Measurements from ENCODE around the gene PCDHB15. TPM values are rescaled to one million over a fixed set of nuclear protein-coding genes. Genes with fewer than 3 reads are reported as not detected.

The PCDHB15 gene
- total RNA-seq, 4 donors from 2014 or later = 5.0 to 17.8 (median 12.1) TPM

DNA sequence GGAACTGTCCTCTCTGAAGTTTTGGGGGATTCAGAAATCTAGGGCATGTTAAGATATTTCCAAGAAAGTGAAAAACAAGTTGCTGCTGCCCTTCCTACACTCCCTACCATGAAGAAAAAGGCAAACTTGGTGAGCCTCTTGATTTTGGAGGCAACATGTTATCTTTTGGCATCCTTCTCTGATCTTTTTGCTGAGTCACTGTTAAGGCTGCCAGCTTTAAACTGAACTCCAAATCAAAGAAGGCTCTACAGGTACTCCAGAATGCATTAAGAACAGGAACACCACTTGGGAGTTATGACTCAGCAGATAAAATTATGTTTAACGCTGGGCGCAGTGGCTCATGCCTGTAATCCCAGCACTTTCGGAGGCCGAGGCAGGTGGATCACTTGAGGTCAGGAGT is 24.0 kb downstream of the PCDHB15 start:
- intact Hi-C loops (cut with DNase I; ENCODE audit: low total_unique reads) = no loop called here
- Histone ChIP-seq H3K4me1 (no peaks in the 10 kb centered on the region), H3K9me3 (peaks cover 0 to 97% of the 10 kb centered on the region in 2 donors), H3K4me3 (no peak overlapping the region), H3K36me3 (no peaks in the 10 kb centered on the region), H3K27me3 (no peaks in the 10 kb centered on the region), H3K27ac (no peak overlapping the region)
- TF ChIP-seq, protein P1, sequence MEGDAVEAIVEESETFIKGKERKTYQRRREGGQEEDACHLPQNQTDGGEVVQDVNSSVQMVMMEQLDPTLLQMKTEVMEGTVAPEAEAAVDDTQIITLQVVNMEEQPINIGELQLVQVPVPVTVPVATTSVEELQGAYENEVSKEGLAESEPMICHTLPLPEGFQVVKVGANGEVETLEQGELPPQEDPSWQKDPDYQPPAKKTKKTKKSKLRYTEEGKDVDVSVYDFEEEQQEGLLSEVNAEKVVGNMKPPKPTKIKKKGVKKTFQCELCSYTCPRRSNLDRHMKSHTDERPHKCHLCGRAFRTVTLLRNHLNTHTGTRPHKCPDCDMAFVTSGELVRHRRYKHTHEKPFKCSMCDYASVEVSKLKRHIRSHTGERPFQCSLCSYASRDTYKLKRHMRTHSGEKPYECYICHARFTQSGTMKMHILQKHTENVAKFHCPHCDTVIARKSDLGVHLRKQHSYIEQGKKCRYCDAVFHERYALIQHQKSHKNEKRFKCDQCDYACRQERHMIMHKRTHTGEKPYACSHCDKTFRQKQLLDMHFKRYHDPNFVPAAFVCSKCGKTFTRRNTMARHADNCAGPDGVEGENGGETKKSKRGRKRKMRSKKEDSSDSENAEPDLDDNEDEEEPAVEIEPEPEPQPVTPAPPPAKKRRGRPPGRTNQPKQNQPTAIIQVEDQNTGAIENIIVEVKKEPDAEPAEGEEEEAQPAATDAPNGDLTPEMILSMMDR (IDR thresholded peaks at IDR 0.05) = no peak
- no peak for TF ChIP-seq POLR2A (IDR thresholded peaks at IDR 0.05)
- no peak for DNase-seq

DNA sequence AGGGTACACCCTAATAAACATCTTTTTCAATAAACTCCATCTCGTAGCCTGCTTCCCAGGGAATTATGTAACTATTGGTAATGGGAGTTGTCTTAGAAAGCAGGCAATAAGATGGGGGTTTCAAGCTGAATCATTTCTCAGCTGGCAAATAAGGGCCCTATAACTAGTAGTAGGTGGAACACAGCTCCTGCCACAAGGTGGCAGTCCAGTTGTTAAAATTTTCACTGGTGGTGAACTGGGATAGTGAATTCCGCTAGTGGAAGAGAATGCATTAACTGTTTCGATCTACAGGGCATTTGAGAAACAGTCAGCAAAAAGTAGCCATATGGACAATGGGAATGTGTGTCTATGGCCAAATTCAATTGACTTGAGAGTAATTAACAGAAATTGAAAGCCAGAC is 27.7 kb downstream of the PCDHB15 start:
- DNase-seq = no peak
- Histone ChIP-seq H3K27ac (no peak overlapping the region), H3K4me3 (no peak overlapping the region), H3K4me1 (no peaks in the 10 kb centered on the region), H3K27me3 (no peaks in the 10 kb centered on the region), H3K36me3 (no peaks in the 10 kb centered on the region), H3K9me3 (peaks cover 0 to 73% of the 10 kb centered on the region in 2 donors)
- TF ChIP-seq, protein P1 (IDR thresholded peaks at IDR 0.05) = no peak
- TF ChIP-seq POLR2A (IDR thresholded peaks at IDR 0.05) = no peak
- intact Hi-C loops (cut with DNase I; ENCODE audit: low total_unique reads) = no loop called here

DNA sequence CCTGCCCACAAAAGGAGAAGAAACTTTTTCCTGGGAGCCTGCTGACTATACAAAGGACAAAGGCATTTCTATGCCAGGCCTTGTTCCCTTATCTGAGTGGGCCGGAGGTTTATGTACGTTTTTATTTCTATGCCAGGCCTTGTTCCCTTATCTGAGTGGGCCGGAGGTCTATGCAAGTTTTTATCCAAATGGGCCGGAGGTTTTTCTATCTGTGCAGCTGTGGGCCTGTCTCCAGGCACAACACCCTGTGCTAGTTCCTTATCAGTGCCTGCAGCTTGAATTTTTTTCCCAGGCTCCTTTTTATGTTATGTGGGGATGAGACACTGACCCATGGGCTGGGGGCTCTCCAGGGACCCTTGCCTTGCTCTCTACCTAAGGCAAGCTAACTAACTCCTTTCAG is 53.2 kb downstream of the PCDHB15 start:
- no peak for DNase-seq
- no peaks in the 10 kb centered on the region for H3K4me1 ChIP-seq
- no peak overlapping the region for H3K27ac ChIP-seq
- H3K9me3 ChIP-seq = peaks cover 0 to 58% of the 10 kb centered on the region in 2 donors
- H3K4me3 ChIP-seq = no peak overlapping the region
- intact Hi-C loops (cut with DNase I; ENCODE audit: low total_unique reads) = no loop called here
- no peaks in the 10 kb centered on the region for H3K27me3 ChIP-seq
- no peaks in the 10 kb centered on the region for H3K36me3 ChIP-seq
- TF ChIP-seq, protein P1 (IDR thresholded peaks at IDR 0.05) = no peak
- no peak for TF ChIP-seq POLR2A (IDR thresholded peaks at IDR 0.05)

Other genes with a start within 250 kb of the PCDHB15 start
- under 1 TPM in 1 of 4 donors, not detected in 3; 0.28 TPM for gene PCDHB1, start 194.0 kb upstream of the PCDHB15 start, total RNA-seq
- gene PCDHB2, start 150.8 kb upstream of the PCDHB15 start, total RNA-seq = 1 to 10 TPM in 3 of 4 donors, not detected in 1; 2.3 to 8.4 (median 4.9) TPM
- gene PCDHB3, start 144.9 kb upstream of the PCDHB15 start, total RNA-seq = 1 to 10 TPM; 1.0 to 6.9 (median 2.8) TPM
- 10 to 100 TPM in 1 of 4 donors, 1 to 10 TPM in 2, under 1 TPM in 1; 0.59 to 10.5 (median 6.0) TPM for gene PCDHB4, start 123.6 kb upstream of the PCDHB15 start, total RNA-seq
- 10 to 100 TPM in 3 of 4 donors, 1 to 10 TPM in 1; 1.2 to 16.4 (median 12.6) TPM for gene PCDHB5, start 110.2 kb upstream of the PCDHB15 start, total RNA-seq
- gene PCDHB6, start 95.3 kb upstream of the PCDHB15 start, total RNA-seq = 1 to 10 TPM in 3 of 4 donors, under 1 TPM in 1; 0.51 to 4.2 (median 1.7) TPM
- gene PCDHB7, start 72.8 kb upstream of the PCDHB15 start, total RNA-seq = 1 to 10 TPM in 3 of 4 donors, under 1 TPM in 1; 0.51 to 8.0 (median 5.7) TPM
- gene PCDHB8, start 67.6 kb upstream of the PCDHB15 start, total RNA-seq = 1 to 10 TPM in 2 of 4 donors, under 1 TPM in 2; under 0.01 to 5.4 (median 2.1) TPM
- gene PCDHB16, start 63.0 kb upstream of the PCDHB15 start, total RNA-seq = 10 to 100 TPM in 1 of 4 donors, 1 to 10 TPM in 3; 3.8 to 10.2 (median 5.0) TPM
- 1 to 10 TPM; 1.8 to 5.5 (median 4.8) TPM for gene PCDHB9, start 58.2 kb upstream of the PCDHB15 start, total RNA-seq
- 1 to 10 TPM; 2.6 to 8.3 (median 4.7) TPM for gene PCDHB10, start 53.0 kb upstream of the PCDHB15 start, total RNA-seq
- gene PCDHB11, start 45.8 kb upstream of the PCDHB15 start, total RNA-seq = 1 to 10 TPM; 2.4 to 9.8 (median 6.9) TPM
- gene PCDHB12, start 36.7 kb upstream of the PCDHB15 start, total RNA-seq = 10 to 100 TPM in 1 of 4 donors, 1 to 10 TPM in 2, under 1 TPM in 1; 0.88 to 20.5 (median 9.1) TPM
- gene PCDHB13, start 31.5 kb upstream of the PCDHB15 start, total RNA-seq = 10 to 100 TPM in 1 of 4 donors, 1 to 10 TPM in 3; 6.2 to 26.1 (median 8.5) TPM
- gene PCDHB14, start 22.1 kb upstream of the PCDHB15 start, total RNA-seq = 10 to 100 TPM in 2 of 4 donors, 1 to 10 TPM in 2; 3.6 to 14.7 (median 9.3) TPM
- gene SLC25A2, start 58.7 kb downstream of the PCDHB15 start, total RNA-seq = 1 to 10 TPM in 2 of 4 donors, under 1 TPM in 1, not detected in 1; 0.28 to 2.4 (median 2.3) TPM
- gene TAF7, start 75.4 kb downstream of the PCDHB15 start, total RNA-seq = 100 to 1,000 TPM in 2 of 4 donors, 10 to 100 TPM in 2; 76.1 to 121 (median 98.0) TPM
- gene PCDHGA1, start 85.1 kb downstream of the PCDHB15 start, total RNA-seq = 1 to 10 TPM in 2 of 4 donors, under 1 TPM in 2; under 0.01 to 3.3 (median 1.5) TPM
- 10 to 100 TPM in 2 of 4 donors, 1 to 10 TPM in 2; 3.2 to 11.6 (median 9.3) TPM for gene PCDHGA2, start 93.4 kb downstream of the PCDHB15 start, total RNA-seq
- 1 to 10 TPM in 3 of 4 donors, under 1 TPM in 1; 0.51 to 8.2 (median 5.6) TPM for gene PCDHGA3, start 98.4 kb downstream of the PCDHB15 start, total RNA-seq
- 1 to 10 TPM in 3 of 4 donors, not detected in 1; 4.4 to 7.4 (median 6.9) TPM for gene PCDHGB1, start 104.7 kb downstream of the PCDHB15 start, total RNA-seq
- 10 to 100 TPM in 1 of 4 donors, 1 to 10 TPM in 2, under 1 TPM in 1; 0.59 to 16.1 (median 8.7) TPM for gene PCDHGA4, start 109.6 kb downstream of the PCDHB15 start, total RNA-seq
- gene PCDHGB2, start 114.6 kb downstream of the PCDHB15 start, total RNA-seq = 10 to 100 TPM in 2 of 4 donors, 1 to 10 TPM in 1, under 1 TPM in 1; 0.59 to 17.9 (median 8.7) TPM
- 10 to 100 TPM in 3 of 4 donors, 1 to 10 TPM in 1; 1.8 to 11.5 (median 11.2) TPM for gene PCDHGA5, start 118.8 kb downstream of the PCDHB15 start, total RNA-seq
- 10 to 100 TPM in 2 of 4 donors, 1 to 10 TPM in 1, under 1 TPM in 1; 0.59 to 14.1 (median 8.1) TPM for gene PCDHGB3, start 124.8 kb downstream of the PCDHB15 start, total RNA-seq
- gene PCDHGA6, start 128.5 kb downstream of the PCDHB15 start, total RNA-seq = 10 to 100 TPM in 3 of 4 donors, 1 to 10 TPM in 1; 4.4 to 16.6 (median 14.3) TPM
- gene PCDHGA7, start 137.3 kb downstream of the PCDHB15 start, total RNA-seq = 10 to 100 TPM in 3 of 4 donors, 1 to 10 TPM in 1; 10.0 to 14.1 (median 11.8) TPM
- gene PCDHGB4, start 142.3 kb downstream of the PCDHB15 start, total RNA-seq = 10 to 100 TPM in 3 of 4 donors, 1 to 10 TPM in 1; 8.2 to 17.1 (median 14.9) TPM
- gene PCDHGA8, start 147.2 kb downstream of the PCDHB15 start, total RNA-seq = 1 to 10 TPM in 3 of 4 donors, under 1 TPM in 1; 0.59 to 9.0 (median 5.1) TPM
- 10 to 100 TPM in 3 of 4 donors, 1 to 10 TPM in 1; 10.0 to 33.6 (median 20.6) TPM for gene PCDHGB5, start 152.6 kb downstream of the PCDHB15 start, total RNA-seq
- gene PCDHGA9, start 157.4 kb downstream of the PCDHB15 start, total RNA-seq = 10 to 100 TPM; 11.8 to 18.7 (median 16.7) TPM
- 10 to 100 TPM in 2 of 4 donors, 1 to 10 TPM in 2; 3.1 to 21.1 (median 11.5) TPM for gene PCDHGB6, start 162.6 kb downstream of the PCDHB15 start, total RNA-seq
- 10 to 100 TPM in 1 of 4 donors, 1 to 10 TPM in 3; 2.4 to 11.2 (median 6.6) TPM for gene PCDHGA10, start 167.6 kb downstream of the PCDHB15 start, total RNA-seq
- 10 to 100 TPM in 3 of 4 donors, 1 to 10 TPM in 1; 7.1 to 27.6 (median 18.1) TPM for gene PCDHGB7, start 172.3 kb downstream of the PCDHB15 start, total RNA-seq
- gene PCDHGA11, start 175.7 kb downstream of the PCDHB15 start, total RNA-seq = 10 to 100 TPM in 3 of 4 donors, 1 to 10 TPM in 1; 9.4 to 13.2 (median 12.0) TPM
- 10 to 100 TPM in 3 of 4 donors, 1 to 10 TPM in 1; 2.9 to 22.0 (median 14.5) TPM for gene PCDHGA12, start 185.1 kb downstream of the PCDHB15 start, total RNA-seq
- gene PCDHGC3, start 230.6 kb downstream of the PCDHB15 start, total RNA-seq = 100 to 1,000 TPM in 3 of 4 donors, 10 to 100 TPM in 1; 25.9 to 146 (median 123) TPM
- gene PCDHGC4, start 239.6 kb downstream of the PCDHB15 start, total RNA-seq = 1 to 10 TPM; 2.9 to 8.0 (median 6.7) TPM
- 1 to 10 TPM in 3 of 4 donors, under 1 TPM in 1; under 0.01 to 7.5 (median 3.4) TPM for gene PCDHGC5, start 243.7 kb downstream of the PCDHB15 start, total RNA-seq